ENCODE results near the gene RMND1. TPM values are rescaled to one million over a fixed set of nuclear protein-coding genes. Genes with fewer than 3 reads are reported as not detected.
"Not testable (repeated sequence)": the region's sequence is repeated elsewhere in the genome, so short reads cannot be mapped to it uniquely, and the experiment has no call there.

The RMND1 gene
- total RNA-seq, 1 donor from 2014 or later, result 67.0 TPM

DNA sequence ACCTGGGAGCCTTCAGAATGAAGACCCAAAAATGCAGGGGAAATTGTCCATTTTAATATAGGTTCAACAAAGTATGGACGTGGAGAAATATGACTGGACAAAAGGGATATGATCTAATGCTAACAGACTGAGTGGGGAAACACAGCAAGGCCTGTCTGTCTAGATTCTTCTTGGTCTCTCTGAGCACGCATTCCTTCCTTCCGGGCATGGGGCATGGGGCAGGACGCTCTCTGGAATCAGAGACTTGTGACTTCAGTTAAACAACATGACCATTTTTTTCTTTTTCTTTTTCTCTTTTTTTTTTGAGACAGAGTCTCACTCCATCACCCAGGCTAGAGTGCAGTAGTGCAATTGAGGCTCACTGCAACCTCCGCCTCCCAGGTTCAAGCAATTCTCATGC, 92.4 kb downstream of the RMND1 start:
- peaks cover 4% of the 10 kb centered on the region for H3K9me3 Mint-ChIP-seq (ENCODE audit: unreplicated experiment)
- TF ChIP-seq, protein P1, sequence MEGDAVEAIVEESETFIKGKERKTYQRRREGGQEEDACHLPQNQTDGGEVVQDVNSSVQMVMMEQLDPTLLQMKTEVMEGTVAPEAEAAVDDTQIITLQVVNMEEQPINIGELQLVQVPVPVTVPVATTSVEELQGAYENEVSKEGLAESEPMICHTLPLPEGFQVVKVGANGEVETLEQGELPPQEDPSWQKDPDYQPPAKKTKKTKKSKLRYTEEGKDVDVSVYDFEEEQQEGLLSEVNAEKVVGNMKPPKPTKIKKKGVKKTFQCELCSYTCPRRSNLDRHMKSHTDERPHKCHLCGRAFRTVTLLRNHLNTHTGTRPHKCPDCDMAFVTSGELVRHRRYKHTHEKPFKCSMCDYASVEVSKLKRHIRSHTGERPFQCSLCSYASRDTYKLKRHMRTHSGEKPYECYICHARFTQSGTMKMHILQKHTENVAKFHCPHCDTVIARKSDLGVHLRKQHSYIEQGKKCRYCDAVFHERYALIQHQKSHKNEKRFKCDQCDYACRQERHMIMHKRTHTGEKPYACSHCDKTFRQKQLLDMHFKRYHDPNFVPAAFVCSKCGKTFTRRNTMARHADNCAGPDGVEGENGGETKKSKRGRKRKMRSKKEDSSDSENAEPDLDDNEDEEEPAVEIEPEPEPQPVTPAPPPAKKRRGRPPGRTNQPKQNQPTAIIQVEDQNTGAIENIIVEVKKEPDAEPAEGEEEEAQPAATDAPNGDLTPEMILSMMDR (IDR thresholded peaks at IDR 0.05; ENCODE audit: partially characterized antibody, unreplicated experiment), result no peak
- no peaks in the 10 kb centered on the region for H3K36me3 Mint-ChIP-seq (ENCODE audit: unreplicated experiment)
- H3K27ac Mint-ChIP-seq (ENCODE audit: unreplicated experiment), result no peak overlapping the region
- no peak overlapping the region for H3K4me3 Mint-ChIP-seq (ENCODE audit: unreplicated experiment)
- H3K4me1 Mint-ChIP-seq (ENCODE audit: low read depth, unreplicated experiment), result no peaks in the 10 kb centered on the region
- peaks cover 5% of the 10 kb centered on the region for H3K27me3 Mint-ChIP-seq (ENCODE audit: unreplicated experiment)
- DNase-seq, result no peak

DNA sequence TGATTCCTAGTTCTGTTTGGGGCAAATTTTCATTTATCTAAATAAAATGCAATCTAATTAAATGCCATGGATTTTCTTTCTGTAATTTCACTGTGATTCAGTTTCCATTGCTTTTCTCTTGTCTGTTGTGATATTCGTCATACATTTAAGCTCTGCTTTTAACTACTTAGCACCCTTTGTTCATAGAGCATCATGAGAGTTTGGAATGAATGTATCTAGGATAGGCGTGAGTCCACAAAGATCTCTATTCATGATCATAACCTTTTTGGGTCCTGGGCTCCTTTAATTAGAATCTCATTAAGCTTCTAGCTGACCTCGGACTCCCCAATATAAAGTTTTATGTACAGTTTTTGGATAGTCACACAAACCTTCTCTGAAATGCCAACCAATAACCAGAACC, 93.5 kb downstream of the RMND1 start:
- H3K27me3 Mint-ChIP-seq (ENCODE audit: unreplicated experiment), result peaks cover 5% of the 10 kb centered on the region
- H3K4me1 Mint-ChIP-seq (ENCODE audit: low read depth, unreplicated experiment), result no peaks in the 10 kb centered on the region
- peaks cover 4% of the 10 kb centered on the region for H3K9me3 Mint-ChIP-seq (ENCODE audit: unreplicated experiment)
- no peak overlapping the region for H3K4me3 Mint-ChIP-seq (ENCODE audit: unreplicated experiment)
- no peak for DNase-seq
- TF ChIP-seq, protein P1 (IDR thresholded peaks at IDR 0.05; ENCODE audit: partially characterized antibody, unreplicated experiment), result no peak
- no peaks in the 10 kb centered on the region for H3K36me3 Mint-ChIP-seq (ENCODE audit: unreplicated experiment)
- no peak overlapping the region for H3K27ac Mint-ChIP-seq (ENCODE audit: unreplicated experiment)

DNA sequence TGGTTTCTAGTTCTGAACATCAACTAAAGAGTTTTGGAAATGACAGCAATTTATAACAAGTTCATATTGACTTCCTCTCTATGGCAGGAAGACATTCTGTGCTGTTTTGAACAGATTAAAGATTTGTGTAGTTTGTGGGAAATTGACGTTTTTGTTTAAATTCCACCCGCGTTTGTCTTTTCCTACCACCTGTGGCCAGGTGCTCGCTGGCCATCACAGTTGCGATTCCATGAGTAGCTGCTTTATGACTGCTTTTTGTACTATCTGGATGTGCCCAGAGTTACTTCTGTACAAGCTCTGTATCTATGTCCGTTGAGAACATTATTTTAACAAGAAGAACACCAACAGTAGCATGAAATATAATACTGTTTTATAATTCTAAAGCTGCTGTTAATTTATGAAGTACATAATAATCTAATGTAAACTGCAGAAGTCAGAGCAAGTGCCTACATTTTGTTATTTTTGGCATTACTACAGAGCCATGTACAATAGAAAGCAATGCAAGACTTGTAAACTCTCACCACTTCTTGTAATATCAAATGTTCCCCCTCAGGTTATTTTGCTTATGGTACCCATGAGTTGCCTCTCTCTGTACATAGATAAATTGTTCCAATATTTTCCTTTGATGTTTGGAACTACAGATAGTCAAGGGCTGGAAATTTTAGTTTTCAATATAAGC, 94.0 kb downstream of the RMND1 start:
- Mint-ChIP-seq H3K9me3 (ENCODE audit: unreplicated experiment) (peaks cover 4% of the 10 kb centered on the region), H3K27me3 (ENCODE audit: unreplicated experiment) (peaks cover 5% of the 10 kb centered on the region), H3K27ac (ENCODE audit: unreplicated experiment) (no peak overlapping the region), H3K4me3 (ENCODE audit: unreplicated experiment) (no peak overlapping the region), H3K36me3 (ENCODE audit: unreplicated experiment) (no peaks in the 10 kb centered on the region), H3K4me1 (ENCODE audit: low read depth, unreplicated experiment) (no peaks in the 10 kb centered on the region)
- TF ChIP-seq, protein P1 (IDR thresholded peaks at IDR 0.05; ENCODE audit: partially characterized antibody, unreplicated experiment), result no peak
- no peak for DNase-seq

DNA sequence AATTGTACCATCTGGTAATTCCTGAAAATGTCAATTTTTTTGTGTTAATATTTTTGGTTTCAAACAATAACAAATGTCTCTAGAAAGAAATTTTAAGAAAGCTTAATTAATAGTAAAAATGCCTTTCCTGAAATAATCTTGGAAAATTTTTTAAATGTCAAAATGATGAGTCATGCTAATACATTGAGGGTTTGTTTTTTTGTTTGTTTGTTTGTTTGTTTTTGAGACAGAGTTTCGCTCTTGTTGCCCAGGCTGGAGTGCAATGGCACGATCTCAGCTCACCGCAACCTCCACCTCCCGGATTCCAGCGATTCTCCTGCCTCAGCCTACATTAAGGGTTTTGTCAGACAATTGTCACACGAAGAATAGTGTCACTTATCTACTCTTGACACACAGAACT, 94.9 kb downstream of the RMND1 start:
- not testable (repeated sequence) for H3K4me3 Mint-ChIP-seq (ENCODE audit: unreplicated experiment); H3K9me3 Mint-ChIP-seq (ENCODE audit: unreplicated experiment); H3K36me3 Mint-ChIP-seq (ENCODE audit: unreplicated experiment); DNase-seq; H3K27ac Mint-ChIP-seq (ENCODE audit: unreplicated experiment); H3K27me3 Mint-ChIP-seq (ENCODE audit: unreplicated experiment); H3K4me1 Mint-ChIP-seq (ENCODE audit: low read depth, unreplicated experiment)

Other genes with a start within 250 kb of the RMND1 start
- 240 TPM for gene AKAP12, start 212.2 kb downstream of the RMND1 start, total RNA-seq (ENCODE audit: unreplicated experiment)
- 6.7 TPM for gene ZBTB2, start 60.6 kb downstream of the RMND1 start, total RNA-seq (ENCODE audit: unreplicated experiment)
- not detected for gene CCDC170, start 41.9 kb upstream of the RMND1 start, total RNA-seq (ENCODE audit: unreplicated experiment)